Erythroblast (primary cell): ENCODE measurements around the gene SOBP.
"Not testable (repeated sequence)": the region's sequence is repeated elsewhere in the genome, so short reads cannot be mapped to it uniquely, and the experiment has no call there.

ENCODE experiments used
- GATA1 ChIP-seq: IDR thresholded peaks from 2 replicates; pipeline ENCODE4 v1.6.1; 2011; ENCODE audit warnings: low read depth, mild to moderate bottlenecking, control low read depth, low read length, moderate library complexity
- POLR2A ChIP-seq: IDR thresholded peaks from 2 replicates; pipeline ENCODE4 v1.6.1; 2011; ENCODE audit warnings: mild to moderate bottlenecking, low read length

- not testable (repeated sequence) for TF ChIP-seq POLR2A, GATA1
These were observed 14.6 kb upstream of the SOBP start for GRCh38 chr6:107475360-107475759.
